ENCODE measurements around the gene DOC2B.
A peak's percentile ranks its signal among the peaks of the same experiment; 100 is the strongest.
"Not testable (repeated sequence)": the region's sequence is repeated elsewhere in the genome, so short reads cannot be mapped to it uniquely, and the experiment has no call there.

Gene DOC2B

DNA sequence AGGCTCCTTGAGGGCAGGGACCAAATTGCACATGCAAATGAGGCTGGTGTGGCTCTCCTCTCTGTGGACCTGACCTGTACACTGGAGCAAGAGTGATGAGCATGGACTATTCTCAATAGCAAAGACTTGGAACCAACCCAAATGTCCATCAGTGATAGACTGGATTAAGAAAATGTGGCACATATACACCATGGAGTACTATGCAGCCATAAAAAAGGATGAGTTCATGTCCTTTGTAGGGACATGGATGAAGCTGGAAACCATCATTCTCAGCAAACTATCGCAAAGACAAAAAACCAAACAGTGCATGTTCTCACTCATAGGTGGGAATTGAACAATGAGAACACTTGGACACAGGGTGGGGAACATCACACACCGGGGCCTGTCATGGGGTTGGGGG, 43.1 kb upstream of the DOC2B start:
- H3K4me3 ChIP-seq (ENCODE audit: low read depth in 1 of 5, low read length in 5 of 5); H3K36me3 ChIP-seq (ENCODE audit: control insufficient read depth in 5 of 5, insufficient read depth in 5 of 5, low read length in 5 of 5); H3K9ac ChIP-seq (ENCODE audit: low read length in 5 of 5); H3K9me3 ChIP-seq (ENCODE audit: control insufficient read depth in 5 of 5, low read length in 5 of 5); H3K27ac ChIP-seq (ENCODE audit: low read depth, low read length); H3K27me3 ChIP-seq (ENCODE audit: control insufficient read depth in 5 of 5, insufficient read depth in 4 of 5, low read length in 5 of 5): not testable (repeated sequence)
- peaks cover 0 to 17% (median 5%) of the 10 kb centered on the region in 5 donors for H3K4me1 ChIP-seq (ENCODE audit: control insufficient read depth in 5 of 5, insufficient read depth in 5 of 5, low read length in 5 of 5)

DNA sequence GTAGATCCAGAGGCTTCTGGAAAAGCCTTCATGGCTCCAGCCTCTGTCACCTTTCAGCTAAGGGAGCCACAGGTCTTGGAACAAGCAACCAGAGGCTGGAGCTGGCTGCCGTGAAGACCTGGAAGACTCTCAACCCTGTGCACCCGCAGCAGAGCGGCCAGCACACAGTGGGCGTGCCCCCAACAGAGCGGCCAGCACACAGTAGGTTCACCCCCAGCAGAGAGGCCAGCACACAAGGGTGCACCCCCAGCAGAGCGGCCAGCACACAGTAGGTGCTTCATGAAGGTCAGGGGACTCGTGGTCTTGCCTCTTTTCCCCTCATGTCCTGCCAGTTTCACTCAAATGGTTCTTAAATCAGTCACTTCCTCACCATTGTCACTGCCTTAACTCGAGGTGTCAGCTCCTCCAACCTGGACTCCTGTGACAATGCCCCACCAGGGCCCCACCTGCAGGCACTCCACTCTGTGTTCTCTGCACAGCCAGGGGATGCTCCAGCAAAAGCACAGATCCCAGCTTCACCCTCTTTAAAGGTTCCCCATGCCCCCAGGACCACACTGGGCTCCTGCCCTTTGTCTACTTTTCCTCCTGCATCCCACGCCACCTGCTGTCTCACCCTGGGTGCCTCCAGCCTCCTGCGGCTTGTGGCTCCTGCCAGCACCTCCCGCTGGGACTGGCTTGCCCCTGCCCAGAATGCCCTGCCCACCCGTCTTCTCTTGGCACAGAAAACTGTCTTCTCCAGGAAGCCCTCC, 42.4 kb upstream of the DOC2B start:
- Histone ChIP-seq H3K4me1 (ENCODE audit: control insufficient read depth in 5 of 5, insufficient read depth in 5 of 5, low read length in 5 of 5) (peaks cover 0 to 11% (median 5%) of the 10 kb centered on the region in 5 donors), H3K36me3 (ENCODE audit: control insufficient read depth in 5 of 5, insufficient read depth in 5 of 5, low read length in 5 of 5) (peaks cover 0 to 8% (median 0%) of the 10 kb centered on the region in 5 donors), H3K27ac (ENCODE audit: low read depth, low read length) (no peak overlapping the region), H3K9ac (ENCODE audit: low read length in 5 of 5) (no peak overlapping the region), H3K4me3 (ENCODE audit: low read depth in 1 of 5, low read length in 5 of 5) (no peak overlapping the region), H3K9me3 (ENCODE audit: control insufficient read depth in 5 of 5, low read length in 5 of 5) (no peaks in the 10 kb centered on the region), H3K27me3 (ENCODE audit: control insufficient read depth in 5 of 5, insufficient read depth in 4 of 5, low read length in 5 of 5) (no peaks in the 10 kb centered on the region)

DNA sequence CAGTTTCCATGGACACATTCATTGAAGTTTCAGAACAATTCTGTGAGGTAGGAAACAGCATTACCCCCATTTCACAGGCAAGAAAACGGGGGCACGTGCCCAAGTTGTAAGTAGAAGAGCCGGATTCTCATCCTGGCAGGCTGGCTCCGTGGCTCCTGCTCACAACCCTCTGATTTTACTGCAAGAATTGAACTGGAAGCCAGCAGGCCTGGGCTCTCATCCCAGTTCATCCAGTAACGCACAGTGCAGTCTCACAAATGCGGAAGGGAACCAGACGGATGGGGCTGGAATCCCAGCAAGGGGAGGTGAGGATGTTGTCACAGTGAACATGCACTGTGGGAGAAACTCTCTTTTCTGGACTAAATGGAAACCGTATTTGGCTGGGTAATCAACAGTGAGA, 40.7 kb upstream of the DOC2B start:
- Histone ChIP-seq H3K27ac (ENCODE audit: low read depth, low read length) (no peak overlapping the region), H3K4me3 (ENCODE audit: low read depth in 1 of 5, low read length in 5 of 5) (no peak overlapping the region), H3K9ac (ENCODE audit: low read length in 5 of 5) (no peak overlapping the region)

DNA sequence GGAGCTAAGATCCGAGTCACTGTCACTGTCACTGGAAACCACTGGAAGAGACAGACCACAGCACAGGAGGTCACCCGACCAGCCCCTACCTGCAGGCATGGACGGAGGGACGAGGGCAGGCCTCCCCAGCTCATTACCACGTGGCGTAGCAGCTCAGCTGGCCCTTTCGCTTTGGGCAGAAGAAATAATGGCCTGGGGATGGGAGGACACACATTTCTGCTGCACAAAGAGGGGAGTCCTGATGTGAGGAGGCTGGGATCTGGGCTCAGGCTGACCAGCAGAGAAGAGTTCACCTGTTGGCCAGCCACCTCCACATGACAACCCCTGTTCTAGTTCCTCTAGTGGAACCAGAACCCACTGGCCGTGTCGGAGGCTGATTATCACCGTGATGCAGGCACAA, 38.2 kb upstream of the DOC2B start:
- Histone ChIP-seq H3K36me3 (ENCODE audit: control insufficient read depth in 5 of 5, insufficient read depth in 5 of 5, low read length in 5 of 5) (no peaks in the 10 kb centered on the region), H3K4me1 (ENCODE audit: control insufficient read depth in 5 of 5, insufficient read depth in 5 of 5, low read length in 5 of 5) (peaks cover 0 to 20% (median 9%) of the 10 kb centered on the region in 5 donors), H3K27me3 (ENCODE audit: control insufficient read depth in 5 of 5, insufficient read depth in 4 of 5, low read length in 5 of 5) (no peaks in the 10 kb centered on the region), H3K9ac (ENCODE audit: low read length in 5 of 5) (no peak overlapping the region), H3K27ac (ENCODE audit: low read depth, low read length) (no peak overlapping the region), H3K4me3 (ENCODE audit: low read depth in 1 of 5, low read length in 5 of 5) (no peak overlapping the region), H3K9me3 (ENCODE audit: control insufficient read depth in 5 of 5, low read length in 5 of 5) (no peaks in the 10 kb centered on the region)

More for the DNA sequence above, 40.7 kb upstream of the DOC2B start:
- Histone ChIP-seq H3K9me3 (ENCODE audit: control insufficient read depth in 5 of 5, low read length in 5 of 5) (no peaks in the 10 kb centered on the region), H3K36me3 (ENCODE audit: control insufficient read depth in 5 of 5, insufficient read depth in 5 of 5, low read length in 5 of 5) (peaks cover 0 to 8% (median 0%) of the 10 kb centered on the region in 5 donors), H3K4me1 (ENCODE audit: control insufficient read depth in 5 of 5, insufficient read depth in 5 of 5, low read length in 5 of 5) (peaks cover 0 to 9% (median 2%) of the 10 kb centered on the region in 5 donors), H3K27me3 (ENCODE audit: control insufficient read depth in 5 of 5, insufficient read depth in 4 of 5, low read length in 5 of 5) (no peaks in the 10 kb centered on the region)

DNA sequence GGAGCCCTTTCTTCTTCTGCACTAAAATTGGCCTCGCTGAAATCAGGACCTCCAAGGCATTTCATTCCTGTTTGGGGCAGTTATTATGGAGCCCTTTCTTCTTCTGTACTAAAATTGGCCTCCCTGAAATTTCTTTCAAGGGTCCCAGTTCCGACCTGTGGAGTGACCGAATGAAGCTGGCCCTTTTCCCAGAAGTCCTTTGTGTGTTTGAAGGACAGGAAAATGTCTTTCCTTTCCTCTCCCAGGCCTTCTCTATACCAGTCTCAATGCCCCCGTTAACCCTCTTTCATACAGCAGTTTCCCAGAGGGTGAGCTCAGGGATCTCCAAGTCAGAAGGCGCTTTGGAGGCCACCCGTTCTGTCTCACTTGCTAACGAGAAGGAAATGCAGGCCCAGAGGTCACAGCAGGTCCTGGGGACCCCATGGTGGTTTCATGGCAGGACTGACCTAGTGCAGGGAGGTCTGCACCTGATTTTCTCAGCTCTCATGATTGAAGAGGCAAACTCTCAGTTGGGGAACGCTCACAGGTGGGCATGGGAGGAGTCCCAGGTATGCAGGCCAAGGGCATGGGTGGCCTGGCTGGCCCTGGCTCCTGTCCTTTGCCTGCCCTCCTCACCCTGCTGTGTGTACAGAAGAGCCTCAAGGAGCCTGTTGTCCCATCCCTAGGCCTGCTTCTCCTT, 37.1 kb upstream of the DOC2B start:
- peaks cover 0 to 7% (median 4%) of the 10 kb centered on the region in 5 donors for H3K36me3 ChIP-seq (ENCODE audit: control insufficient read depth in 5 of 5, insufficient read depth in 5 of 5, low read length in 5 of 5)
- peaks cover 0 to 20% (median 9%) of the 10 kb centered on the region in 5 donors for H3K4me1 ChIP-seq (ENCODE audit: control insufficient read depth in 5 of 5, insufficient read depth in 5 of 5, low read length in 5 of 5)
- no peak overlapping the region for H3K9ac ChIP-seq (ENCODE audit: low read length in 5 of 5)
- no peak overlapping the region for H3K27ac ChIP-seq (ENCODE audit: low read depth, low read length)
- H3K27me3 ChIP-seq (ENCODE audit: control insufficient read depth in 5 of 5, insufficient read depth in 4 of 5, low read length in 5 of 5) = no peaks in the 10 kb centered on the region
- H3K4me3 ChIP-seq (ENCODE audit: low read depth in 1 of 5, low read length in 5 of 5) = no peak overlapping the region
- no peaks in the 10 kb centered on the region for H3K9me3 ChIP-seq (ENCODE audit: control insufficient read depth in 5 of 5, low read length in 5 of 5)

DNA sequence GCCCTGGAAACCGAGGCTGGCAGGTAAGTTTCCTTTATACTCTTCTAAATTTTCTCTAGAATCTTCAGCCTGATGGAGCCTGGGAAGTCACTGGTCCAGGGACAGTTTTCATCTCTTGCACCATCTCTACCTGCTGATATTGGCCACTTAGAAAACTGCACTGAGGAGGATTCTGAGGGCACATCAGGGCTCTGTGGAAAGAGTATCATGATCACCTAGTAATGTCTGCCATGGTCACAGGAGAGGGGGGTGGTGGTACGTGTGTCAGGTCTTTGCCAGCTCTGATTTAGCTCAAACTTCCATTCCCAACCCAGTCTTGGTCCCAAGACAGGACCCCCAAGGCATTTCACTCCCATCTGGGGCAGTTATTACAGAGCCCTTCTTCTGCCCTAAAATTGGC, 35.2 kb upstream of the DOC2B start:
- H3K4me3 ChIP-seq (ENCODE audit: low read depth in 1 of 5, low read length in 5 of 5) = no peak overlapping the region
- H3K9ac ChIP-seq (ENCODE audit: low read length in 5 of 5) = no peak overlapping the region
- peaks cover 0 to 20% (median 9%) of the 10 kb centered on the region in 5 donors for H3K4me1 ChIP-seq (ENCODE audit: control insufficient read depth in 5 of 5, insufficient read depth in 5 of 5, low read length in 5 of 5)
- no peaks in the 10 kb centered on the region for H3K27me3 ChIP-seq (ENCODE audit: control insufficient read depth in 5 of 5, insufficient read depth in 4 of 5, low read length in 5 of 5)
- H3K9me3 ChIP-seq (ENCODE audit: control insufficient read depth in 5 of 5, low read length in 5 of 5) = no peaks in the 10 kb centered on the region
- peaks cover 0 to 23% (median 7%) of the 10 kb centered on the region in 5 donors for H3K36me3 ChIP-seq (ENCODE audit: control insufficient read depth in 5 of 5, insufficient read depth in 5 of 5, low read length in 5 of 5)
- H3K27ac ChIP-seq (ENCODE audit: low read depth, low read length) = no peak overlapping the region

- H3K4me1 ChIP-seq (ENCODE audit: control insufficient read depth in 5 of 5, insufficient read depth in 5 of 5, low read length in 5 of 5) = peaks cover 0 to 20% (median 9%) of the 10 kb centered on the region in 5 donors
- not testable (repeated sequence) for H3K27ac ChIP-seq (ENCODE audit: low read depth, low read length); H3K27me3 ChIP-seq (ENCODE audit: control insufficient read depth in 5 of 5, insufficient read depth in 4 of 5, low read length in 5 of 5); H3K9me3 ChIP-seq (ENCODE audit: control insufficient read depth in 5 of 5, low read length in 5 of 5); H3K9ac ChIP-seq (ENCODE audit: low read length in 5 of 5)
- peaks cover 0 to 24% (median 7%) of the 10 kb centered on the region in 5 donors for H3K36me3 ChIP-seq (ENCODE audit: control insufficient read depth in 5 of 5, insufficient read depth in 5 of 5, low read length in 5 of 5)
- H3K4me3 ChIP-seq (ENCODE audit: low read depth in 1 of 5, low read length in 5 of 5) = peak overlapping the region in 1 of 5 donors; percentile 56
Observed at GRCh38 chr17:215563-216478, 34.4 kb upstream of the DOC2B start.

- H3K27ac ChIP-seq (ENCODE audit: low read depth, low read length) = no peak overlapping the region
- H3K4me3 ChIP-seq (ENCODE audit: low read depth in 1 of 5, low read length in 5 of 5) = peak overlapping the region in 1 of 5 donors; percentile 56
- H3K9ac ChIP-seq (ENCODE audit: low read length in 5 of 5) = no peak overlapping the region
- H3K27me3 ChIP-seq (ENCODE audit: control insufficient read depth in 5 of 5, insufficient read depth in 4 of 5, low read length in 5 of 5) = no peaks in the 10 kb centered on the region
- H3K9me3 ChIP-seq (ENCODE audit: control insufficient read depth in 5 of 5, low read length in 5 of 5) = no peaks in the 10 kb centered on the region
- H3K4me1 ChIP-seq (ENCODE audit: control insufficient read depth in 5 of 5, insufficient read depth in 5 of 5, low read length in 5 of 5) = peaks cover 0 to 20% (median 9%) of the 10 kb centered on the region in 5 donors
- peaks cover 0 to 29% (median 7%) of the 10 kb centered on the region in 5 donors for H3K36me3 ChIP-seq (ENCODE audit: control insufficient read depth in 5 of 5, insufficient read depth in 5 of 5, low read length in 5 of 5)
Observed at GRCh38 chr17:214881-215331, 33.5 kb upstream of the DOC2B start.

DNA sequence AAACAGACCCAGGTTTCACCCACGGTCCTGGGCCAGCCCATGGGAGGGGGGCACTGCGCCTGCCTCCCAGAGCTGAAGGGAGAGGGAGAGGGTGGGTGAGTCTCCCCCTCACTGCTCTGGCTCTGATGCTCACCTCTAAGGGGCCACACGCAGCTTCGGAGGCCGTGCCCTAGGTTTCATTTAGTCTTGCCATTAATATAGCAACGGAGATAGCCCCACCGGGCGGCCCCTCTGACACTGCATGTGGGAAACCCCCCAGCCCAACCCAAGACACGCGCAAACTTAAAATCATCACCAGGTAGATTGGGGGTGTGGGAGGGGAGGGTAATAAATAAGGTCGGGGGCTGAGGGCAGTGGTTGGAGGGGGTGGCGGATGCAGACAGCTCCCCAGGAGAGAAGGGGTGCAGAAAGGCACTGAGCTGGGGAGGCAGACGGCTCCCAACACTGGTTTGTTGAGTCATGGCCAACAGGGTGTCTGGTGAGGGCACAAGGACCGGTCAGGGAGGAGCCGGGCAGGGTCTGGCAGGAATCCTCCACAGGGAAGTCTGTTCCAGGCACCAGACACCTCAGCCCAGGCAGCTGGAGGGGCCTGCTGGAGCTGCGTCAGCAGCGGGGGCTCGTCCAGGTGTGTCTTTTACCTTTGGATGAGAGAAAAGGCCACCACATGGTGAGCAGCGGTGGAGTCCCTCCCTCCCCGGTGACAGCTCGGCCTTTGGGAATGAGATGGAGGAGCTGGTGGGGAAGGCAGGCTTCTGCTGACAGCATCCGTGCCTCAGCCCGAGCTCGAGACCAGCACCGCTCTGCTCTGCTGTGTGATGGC, 32.0 kb upstream of the DOC2B start:
- peaks cover 0 to 5% (median 0%) of the 10 kb centered on the region in 5 donors for H3K27me3 ChIP-seq (ENCODE audit: control insufficient read depth in 5 of 5, insufficient read depth in 4 of 5, low read length in 5 of 5)
- H3K4me3 ChIP-seq (ENCODE audit: low read depth in 1 of 5, low read length in 5 of 5) = no peak overlapping the region
- peaks cover 0 to 5% (median 3%) of the 10 kb centered on the region in 5 donors for H3K9me3 ChIP-seq (ENCODE audit: control insufficient read depth in 5 of 5, low read length in 5 of 5)
- peaks cover 0 to 29% (median 7%) of the 10 kb centered on the region in 5 donors for H3K36me3 ChIP-seq (ENCODE audit: control insufficient read depth in 5 of 5, insufficient read depth in 5 of 5, low read length in 5 of 5)
- no peak overlapping the region for H3K27ac ChIP-seq (ENCODE audit: low read depth, low read length)
- peaks cover 0 to 15% (median 7%) of the 10 kb centered on the region in 5 donors for H3K4me1 ChIP-seq (ENCODE audit: control insufficient read depth in 5 of 5, insufficient read depth in 5 of 5, low read length in 5 of 5)
- H3K9ac ChIP-seq (ENCODE audit: low read length in 5 of 5) = no peak overlapping the region
